CD4-positive, alpha-beta T cell treated with Interleukin-15 for 1 hour (primary cell): Measurements from ENCODE around the gene WDR90.

ENCODE experiments used
- DNase-seq: peaks from one replicate; pipeline ENCODE4 v3.0.0-alpha.2; 2020

The WDR90 gene

DNA sequence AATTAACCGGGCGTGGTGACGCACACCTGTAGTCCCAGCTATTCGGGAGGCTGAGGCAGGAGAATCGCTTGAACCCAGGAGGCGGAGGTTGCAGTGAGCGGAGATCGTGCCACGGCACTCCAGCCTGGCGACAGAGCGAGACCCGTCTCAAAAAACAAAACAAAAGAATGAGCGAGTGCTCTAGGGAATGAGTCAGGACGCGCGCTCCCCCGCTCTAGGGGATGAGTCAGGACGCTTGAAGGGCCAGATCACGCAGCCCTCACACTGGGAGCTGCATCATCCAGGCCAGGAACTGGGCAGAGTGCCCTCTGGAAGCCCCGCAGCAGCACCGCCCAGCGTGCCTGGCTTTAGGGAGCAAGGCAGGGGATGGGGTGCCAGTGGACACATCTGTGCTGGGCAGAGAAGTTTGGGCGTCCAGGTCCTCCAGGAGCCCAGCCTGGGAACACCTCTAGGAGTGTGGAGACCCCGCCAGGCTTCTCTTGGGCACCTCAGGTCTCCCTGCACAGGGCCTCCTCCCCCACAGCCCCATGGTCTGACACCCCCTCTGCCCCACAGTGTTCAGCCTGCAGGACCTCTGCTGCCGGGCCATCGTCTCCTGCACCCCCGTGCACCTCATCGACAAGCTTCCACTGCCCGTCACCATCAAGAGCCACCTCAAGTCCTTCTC is 22.2 kb upstream of the WDR90 start:
- DNase-seq = no peak

DNA sequence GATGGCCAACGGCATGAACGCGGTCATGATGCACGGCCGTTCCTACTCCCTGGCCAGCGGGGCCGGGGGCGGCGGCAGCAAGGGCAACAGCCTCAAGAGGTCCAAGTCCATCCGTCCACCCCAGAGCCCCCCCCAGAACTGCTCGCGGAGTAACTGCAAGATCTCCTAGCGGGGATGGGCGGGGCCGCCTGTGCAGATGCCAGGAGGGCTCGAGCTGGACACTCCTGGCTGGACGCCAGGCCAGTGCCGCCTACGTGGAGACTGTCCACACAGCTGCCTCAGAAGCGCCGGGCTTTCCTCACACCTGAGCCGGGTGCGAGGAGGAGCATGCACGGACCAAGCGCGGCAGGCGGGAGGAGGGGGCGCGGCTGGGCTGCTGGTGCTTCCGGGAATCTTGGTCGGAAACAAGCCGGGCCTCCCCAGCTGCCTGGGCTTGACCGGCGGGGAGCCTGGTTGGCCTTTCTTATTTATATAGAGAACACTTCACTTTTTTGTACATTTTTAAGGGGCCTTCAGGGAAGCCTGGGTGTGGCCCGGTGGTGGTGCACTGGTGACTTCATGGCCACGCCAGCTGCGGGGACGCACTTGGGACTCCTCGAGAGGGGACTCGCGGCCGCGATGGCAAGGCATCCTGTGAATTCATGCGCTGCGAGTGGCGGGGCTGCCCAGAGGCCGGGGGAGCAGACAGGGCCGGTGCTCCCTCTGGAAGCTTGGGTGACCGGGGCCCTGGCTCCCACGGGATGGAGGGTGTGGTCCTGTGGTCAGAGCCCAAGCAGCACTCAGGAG is 21.5 kb upstream of the WDR90 start:
- DNase-seq = no peak

GRCh38 chr16:628321-629061 is 20.7 kb upstream of the WDR90 start:
- no peak for DNase-seq

DNA sequence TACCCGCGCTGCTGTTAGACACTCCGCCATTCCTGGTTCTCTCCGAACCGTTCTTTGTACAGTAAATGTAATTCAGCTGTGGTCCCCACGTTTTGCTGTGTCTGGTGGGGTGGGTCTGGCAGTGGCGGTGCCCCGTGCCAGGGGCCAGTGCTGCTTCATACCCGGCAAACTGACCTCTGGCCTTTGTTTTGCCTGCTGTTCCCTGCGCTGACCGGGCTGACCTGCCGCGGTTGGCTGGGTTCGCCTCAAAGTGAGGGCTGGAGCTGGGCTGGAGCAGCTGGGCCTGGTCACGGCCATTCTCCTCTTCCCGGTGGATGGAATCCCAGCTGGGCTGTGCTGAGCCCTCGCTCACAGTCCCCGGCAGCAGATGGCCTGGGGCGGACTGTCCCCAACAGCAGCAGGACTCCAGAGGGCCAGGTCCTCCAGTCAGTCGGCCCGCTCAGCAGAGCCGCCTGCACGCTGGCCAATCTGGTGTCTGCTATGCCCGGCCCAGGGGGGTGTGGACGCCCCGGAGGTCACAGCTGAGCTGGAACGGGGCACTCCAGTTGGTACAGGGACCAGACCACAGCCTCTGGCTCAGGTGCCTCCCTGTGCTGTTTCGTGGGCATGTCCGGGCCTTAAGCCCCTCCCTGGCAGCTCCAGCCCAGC is 19.9 kb upstream of the WDR90 start:
- DNase-seq = no peak

DNA sequence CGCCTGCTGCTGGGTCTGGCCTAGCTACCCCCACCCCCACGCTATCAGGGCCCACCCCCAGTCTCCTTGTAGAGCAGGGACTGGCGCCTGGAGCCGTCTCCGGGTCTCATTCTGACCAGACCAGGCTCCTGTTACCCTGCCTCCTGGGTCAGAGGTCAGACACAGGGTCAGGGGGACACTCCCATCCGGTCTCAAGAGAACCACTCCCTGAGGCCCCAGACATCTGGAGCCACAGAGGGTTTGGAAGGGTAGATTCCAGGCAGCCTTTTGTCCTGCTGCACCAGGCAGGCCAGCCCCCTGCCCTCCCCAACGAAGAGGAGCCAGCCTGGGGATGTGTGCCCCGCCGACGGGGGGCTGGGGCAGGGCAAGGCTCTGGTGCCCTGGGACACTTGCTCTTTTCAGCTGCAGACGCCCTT is 19.3 kb upstream of the WDR90 start:
- DNase-seq = no peak

DNA sequence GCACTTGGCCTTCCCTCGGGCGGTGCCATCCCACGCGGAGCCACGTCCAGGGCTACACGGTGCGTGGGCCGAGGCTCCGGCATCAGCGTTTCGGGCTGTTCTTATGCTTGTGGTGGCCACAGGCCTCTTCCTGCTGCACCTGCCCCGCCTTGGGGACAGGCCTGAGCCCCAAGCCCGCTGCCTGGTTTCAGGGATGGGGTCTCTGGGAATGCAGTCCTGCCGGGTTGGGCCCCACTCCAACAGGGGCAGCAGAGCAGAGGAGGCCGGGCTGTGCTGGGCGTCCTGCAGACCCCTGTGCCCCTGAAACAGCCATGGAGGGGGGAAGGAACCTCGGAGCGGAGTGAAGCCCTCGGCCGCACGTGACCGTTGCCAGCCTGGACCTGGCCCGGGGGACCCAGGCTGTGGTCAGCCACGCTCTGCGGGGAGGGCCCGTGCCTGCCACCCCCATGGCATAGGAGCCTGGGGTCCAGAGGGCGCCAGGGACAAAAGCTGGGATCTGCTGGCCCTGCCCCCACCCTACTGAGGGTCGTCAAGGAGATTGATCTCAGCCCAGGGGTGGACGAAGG is 18.8 kb upstream of the WDR90 start:
- DNase-seq = no peak

DNA sequence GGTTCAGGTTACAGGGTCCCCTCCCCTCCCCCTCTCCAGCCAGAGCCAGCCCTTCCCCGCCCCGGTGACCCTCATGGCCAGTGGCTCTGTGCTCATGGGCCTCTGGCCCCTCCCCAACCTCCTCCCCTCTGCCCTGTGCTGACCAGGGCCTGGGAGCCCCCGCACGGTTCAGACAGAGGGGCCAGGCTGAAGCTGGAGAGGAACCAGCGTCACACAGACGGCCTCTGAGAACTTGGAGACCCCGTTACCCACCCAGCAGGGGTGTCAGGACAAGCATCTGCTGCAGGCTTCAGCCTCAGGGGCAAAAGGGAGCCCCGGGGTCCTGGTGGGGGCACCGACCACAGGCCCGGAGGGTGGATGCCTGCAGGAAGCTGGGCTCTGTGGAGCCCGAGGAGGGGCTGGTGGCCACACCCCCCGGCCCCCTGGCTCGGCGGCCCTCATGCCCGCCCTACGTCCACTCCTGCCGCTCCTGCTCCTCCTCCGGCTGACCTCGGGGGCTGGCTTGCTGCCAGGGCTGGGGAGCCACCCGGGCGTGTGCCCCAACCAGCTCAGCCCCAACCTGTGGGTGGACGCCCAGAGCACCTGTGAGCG is 18.3 kb upstream of the WDR90 start, which contains the start of gene WFIKKN1:
Gene WFIKKN1, plus strand, starts transcription at position 171 of the 591 bp plus-strand sequence. Its CDS starts 269 bp downstream, at position 440.
- DNase-seq = no peak

DNA sequence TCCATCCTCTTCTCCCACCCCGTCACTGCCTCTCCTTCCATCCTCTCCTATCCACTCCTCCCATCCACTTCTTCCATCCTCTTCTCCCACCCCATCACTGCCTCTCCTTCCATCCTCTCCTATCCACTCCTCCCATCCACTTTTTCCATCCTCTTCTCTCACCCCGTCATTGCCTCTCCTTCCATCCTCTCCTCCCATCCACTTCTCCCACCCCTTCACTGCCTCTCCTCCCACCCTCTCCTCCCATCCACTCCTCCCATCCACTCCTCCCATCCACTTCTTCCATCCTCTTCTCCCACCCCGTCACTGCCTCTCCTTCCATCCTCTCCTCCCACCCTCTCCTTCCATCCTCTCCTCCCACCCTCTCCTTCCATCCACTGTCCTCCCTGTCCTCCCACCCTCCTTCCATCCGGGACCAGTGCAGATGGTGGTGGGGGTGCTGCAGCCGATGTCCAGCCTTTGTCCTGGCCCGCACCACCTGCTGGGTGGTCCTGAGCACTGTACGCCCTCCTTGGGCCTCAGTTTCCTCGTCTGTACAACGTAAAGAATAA is 17.3 kb upstream of the WDR90 start:
- DNase-seq = no peak

GRCh38 chr16:632486-633335 is 16.5 kb upstream of the WDR90 start:
- DNase-seq = no peak

DNA sequence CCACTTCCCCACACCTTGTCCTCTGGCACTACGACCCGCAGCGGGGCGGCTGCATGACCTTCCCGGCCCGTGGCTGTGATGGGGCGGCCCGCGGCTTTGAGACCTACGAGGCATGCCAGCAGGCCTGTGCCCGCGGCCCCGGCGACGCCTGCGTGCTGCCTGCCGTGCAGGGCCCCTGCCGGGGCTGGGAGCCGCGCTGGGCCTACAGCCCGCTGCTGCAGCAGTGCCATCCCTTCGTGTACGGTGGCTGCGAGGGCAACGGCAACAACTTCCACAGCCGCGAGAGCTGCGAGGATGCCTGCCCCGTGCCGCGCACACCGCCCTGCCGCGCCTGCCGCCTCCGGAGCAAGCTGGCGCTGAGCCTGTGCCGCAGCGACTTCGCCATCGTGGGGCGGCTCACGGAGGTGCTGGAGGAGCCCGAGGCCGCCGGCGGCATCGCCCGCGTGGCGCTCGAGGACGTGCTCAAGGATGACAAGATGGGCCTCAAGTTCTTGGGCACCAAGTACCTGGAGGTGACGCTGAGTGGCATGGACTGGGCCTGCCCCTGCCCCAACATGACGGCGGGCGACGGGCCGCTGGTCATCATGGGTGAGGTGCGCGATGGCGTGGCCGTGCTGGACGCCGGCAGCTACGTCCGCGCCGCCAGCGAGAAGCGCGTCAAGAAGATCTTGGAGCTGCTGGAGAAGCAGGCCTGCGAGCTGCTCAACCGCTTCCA is 15.7 kb upstream of the WDR90 start:
- no peak for DNase-seq

DNA sequence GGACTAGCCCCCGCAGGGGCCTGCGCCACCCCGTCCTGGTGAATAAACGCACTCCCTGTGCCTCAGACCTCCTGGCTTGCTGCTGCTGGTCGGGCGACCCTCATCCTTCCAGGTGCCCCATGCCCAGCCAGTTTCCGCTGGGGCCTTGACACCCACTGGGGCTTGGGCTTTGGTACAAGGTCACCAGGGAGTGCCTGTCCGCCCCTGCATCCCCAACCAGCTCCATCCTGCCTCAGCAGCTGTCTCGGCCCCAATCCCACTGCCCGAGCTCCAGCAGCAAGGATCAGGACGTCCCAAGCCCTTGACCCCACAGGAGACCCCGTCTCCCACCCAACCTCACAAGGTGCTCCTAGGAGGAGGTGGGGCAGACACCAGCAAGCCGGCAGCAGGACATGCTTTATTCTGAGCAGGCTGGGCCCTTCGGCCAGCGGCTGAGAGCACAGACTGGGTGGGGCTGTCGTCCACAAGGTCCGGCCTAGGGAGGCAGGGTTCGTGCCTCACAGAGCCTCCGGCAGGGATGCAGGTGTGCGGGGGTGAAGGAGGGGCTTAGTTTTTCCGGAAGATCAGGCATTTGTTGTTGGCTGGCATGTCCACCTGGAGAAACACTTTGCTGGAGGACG is 15.0 kb upstream of the WDR90 start:
- no peak for DNase-seq

GRCh38 chr16:634996-635395 is 14.2 kb upstream of the WDR90 start:
- no peak for DNase-seq

GRCh38 chr16:635573-636205 is 13.5 kb upstream of the WDR90 start:
- DNase-seq = no peak

GRCh38 chr16:636206-637080 is 12.7 kb upstream of the WDR90 start, which contains the start of gene METTL26:
Gene METTL26, minus strand, starts transcription at chr16:636305. Its CDS starts 15 bp downstream, at chr16:636290.
- peak; percentile 95 for DNase-seq

DNA sequence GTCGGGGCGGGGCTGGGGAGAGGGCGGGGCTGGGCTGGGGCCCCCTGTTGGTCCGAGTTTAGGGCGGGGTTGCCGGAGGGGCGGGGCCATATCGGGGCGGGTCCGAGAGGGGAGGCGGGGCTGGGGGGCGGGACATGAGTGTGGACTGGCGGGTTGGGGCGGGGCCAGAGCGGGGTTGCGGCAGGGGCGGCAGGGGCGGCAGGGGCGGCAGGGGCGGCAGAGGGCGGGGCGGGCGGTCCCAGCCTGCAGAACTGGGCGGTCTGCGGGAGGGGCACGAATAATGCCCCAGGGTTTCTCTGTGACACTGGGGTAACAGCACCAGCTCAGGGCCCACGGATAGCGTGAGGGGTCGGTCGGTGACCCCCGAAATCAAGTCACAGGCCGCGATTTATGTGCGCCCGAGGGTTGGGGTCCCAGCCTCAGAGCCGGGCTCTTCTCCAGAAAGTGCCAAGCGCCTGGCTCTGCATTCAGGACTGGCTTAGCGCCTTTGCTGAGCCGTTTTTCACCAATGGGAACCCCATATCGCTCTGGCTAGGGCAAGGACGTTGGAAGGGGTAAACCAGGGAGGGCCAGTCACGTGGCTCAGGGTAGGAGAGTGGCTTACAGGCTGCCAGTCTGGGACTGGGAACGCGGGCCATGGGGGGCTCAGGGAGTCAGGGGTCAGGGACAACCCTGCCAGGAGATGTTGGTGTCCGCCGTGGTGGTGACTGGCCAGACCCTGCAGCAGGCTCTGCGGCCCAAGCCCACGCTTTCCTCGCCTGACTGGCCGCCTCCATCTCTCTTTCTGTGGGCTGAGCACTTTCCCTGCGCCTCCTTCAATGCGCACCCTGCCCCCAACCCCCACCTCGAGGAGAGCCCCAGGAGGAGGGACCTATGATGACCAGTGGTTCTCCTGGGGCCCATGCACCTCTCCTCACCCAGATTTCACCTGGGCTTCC is 11.8 kb upstream of the WDR90 start:
- peak; percentile 86 for DNase-seq

DNA sequence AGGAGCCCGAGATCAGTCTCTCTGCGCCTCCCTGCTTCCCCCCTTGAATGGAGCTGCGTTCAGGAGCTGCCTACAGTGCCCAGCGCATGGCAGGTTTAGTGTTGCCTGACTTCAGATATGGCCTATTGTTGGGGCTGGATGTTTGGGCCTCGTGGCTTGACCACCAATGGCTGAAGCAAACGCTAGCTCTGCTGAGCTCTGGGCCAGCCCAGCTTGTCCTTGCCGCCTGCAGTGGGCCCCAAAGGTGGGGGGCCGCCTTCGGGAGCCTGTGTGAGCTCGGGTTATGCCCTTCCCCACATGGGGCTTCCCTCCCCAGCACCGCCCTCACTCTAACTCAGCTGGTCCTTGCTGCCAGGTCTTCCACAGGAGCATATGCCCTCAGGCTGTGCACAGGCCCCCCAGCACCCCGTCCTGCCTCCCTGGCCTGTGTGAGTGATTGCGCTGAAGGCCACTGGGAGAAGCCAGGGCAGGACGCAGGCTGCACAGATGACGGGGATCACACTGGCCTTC is 11.1 kb upstream of the WDR90 start:
- no peak for DNase-seq

- DNase-seq = no peak
These were observed 10.3 kb upstream of the WDR90 start for GRCh38 chr16:638836-639235.
